ENCODE measurements around the gene DST. TPM values are rescaled to one million over a fixed set of nuclear protein-coding genes. Genes with fewer than 3 reads are reported as not detected.

DST gene
- total RNA-seq = under 1 TPM; 0.76 to 0.79 TPM

- CTCF ChIA-PET = interaction anchor here (1.0 kb wide), 2 partner anchors 19 to 210 kb away, joined by 3 to 4 read pairs; no protein-coding TSS in a partner anchor
- Mint-ChIP-seq H3K4me1 (ENCODE audit: low read depth) (no peaks in the 10 kb centered on the region), H3K27ac (no peak within 1 kb of the TSS), H3K27me3 (ENCODE audit: low read depth) (peaks cover 1% of the 10 kb centered on the region), H3K9me3 (ENCODE audit: insufficient read depth) (no peaks in the 10 kb centered on the region), H3K4me3 (no peak within 1 kb of the TSS), H3K36me3 (ENCODE audit: low read depth) (no peaks in the 10 kb centered on the region)
- POLR2A ChIA-PET = no interaction called here
- no peak for ATAC-seq
- DNase-seq = no peak
Measured at GRCh38 chr6:56642366-56643261, at the start of gene DST. TSS of gene DST (minus strand) at chr6:56642889.

GRCh38 chr6:56691814-56692213, 49.1 kb upstream of the DST start:
- Mint-ChIP-seq H3K9me3 (ENCODE audit: insufficient read depth) (no peaks in the 10 kb centered on the region), H3K4me3 (no peak overlapping the region), H3K27ac (no peak overlapping the region), H3K36me3 (ENCODE audit: low read depth) (no peaks in the 10 kb centered on the region), H3K27me3 (ENCODE audit: low read depth) (peaks cover 11% of the 10 kb centered on the region), H3K4me1 (ENCODE audit: low read depth) (no peaks in the 10 kb centered on the region)
- ATAC-seq (no peak), DNase-seq (no peak)
- ChIA-PET POLR2A (no interaction called here), CTCF (interaction anchor here (1.3 kb wide), 1 partner anchor 17 kb away, joined by 3 read pairs; no protein-coding TSS in a partner anchor)

- H3K36me3 Mint-ChIP-seq (ENCODE audit: low read depth) = no peaks in the 10 kb centered on the region
- no peak overlapping the region for H3K27ac Mint-ChIP-seq
- ATAC-seq = no peak
- no peak for DNase-seq
- ChIA-PET CTCF (interaction anchor here (1.3 kb wide), 1 partner anchor 17 kb away, joined by 3 read pairs; no protein-coding TSS in a partner anchor), POLR2A (no interaction called here)
- no peak overlapping the region for H3K4me3 Mint-ChIP-seq
- no peaks in the 10 kb centered on the region for H3K4me1 Mint-ChIP-seq (ENCODE audit: low read depth)
- H3K27me3 Mint-ChIP-seq (ENCODE audit: low read depth) = peaks cover 11% of the 10 kb centered on the region
- no peaks in the 10 kb centered on the region for H3K9me3 Mint-ChIP-seq (ENCODE audit: insufficient read depth)
Measured at GRCh38 chr6:56691286-56691595, 48.6 kb upstream of the DST start.

- ATAC-seq = no peak
Measured at GRCh38 chr6:56690519-56691285, 48.0 kb upstream of the DST start.

GRCh38 chr6:56689663-56690062, 47.0 kb upstream of the DST start:
- Mint-ChIP-seq H3K9me3 (ENCODE audit: insufficient read depth) (no peaks in the 10 kb centered on the region), H3K4me1 (ENCODE audit: low read depth) (no peaks in the 10 kb centered on the region), H3K27me3 (ENCODE audit: low read depth) (peaks cover 13% of the 10 kb centered on the region), H3K4me3 (no peak overlapping the region), H3K27ac (no peak overlapping the region), H3K36me3 (ENCODE audit: low read depth) (no peaks in the 10 kb centered on the region)
- no peak for DNase-seq
- no peak for ATAC-seq
- ChIA-PET POLR2A (no interaction called here), CTCF (interaction anchor here (1.1 kb wide), 1 partner anchor 10 kb away, joined by 3 read pairs; no protein-coding TSS in a partner anchor)

More at GRCh38 chr6:56690519-56691285, 48.0 kb upstream of the DST start:
- Mint-ChIP-seq H3K36me3 (ENCODE audit: low read depth) (no peaks in the 10 kb centered on the region), H3K4me1 (ENCODE audit: low read depth) (no peaks in the 10 kb centered on the region), H3K27me3 (ENCODE audit: low read depth) (peaks cover 13% of the 10 kb centered on the region), H3K4me3 (no peak overlapping the region), H3K27ac (no peak overlapping the region), H3K9me3 (ENCODE audit: insufficient read depth) (no peaks in the 10 kb centered on the region)
- ChIA-PET CTCF (interaction anchor here (0.9 to 1.1 kb wide), 2 partner anchors 9 to 53 kb away, joined by 3 read pairs; no protein-coding TSS in a partner anchor), POLR2A (no interaction called here)
- no peak for DNase-seq

GRCh38 chr6:56689114-56689513, 46.4 kb upstream of the DST start:
- no peaks in the 10 kb centered on the region for H3K9me3 Mint-ChIP-seq (ENCODE audit: insufficient read depth)
- DNase-seq (no peak), ATAC-seq (no peak)
- no peaks in the 10 kb centered on the region for H3K36me3 Mint-ChIP-seq (ENCODE audit: low read depth)
- H3K4me3 Mint-ChIP-seq = no peak overlapping the region
- H3K4me1 Mint-ChIP-seq (ENCODE audit: low read depth) = no peaks in the 10 kb centered on the region
- peaks cover 13% of the 10 kb centered on the region for H3K27me3 Mint-ChIP-seq (ENCODE audit: low read depth)
- CTCF ChIA-PET = interaction anchor here (1.5 kb wide), 1 partner anchor 8 kb away, joined by 5 read pairs; no protein-coding TSS in a partner anchor
- POLR2A ChIA-PET = no interaction called here
- H3K27ac Mint-ChIP-seq = no peak overlapping the region

GRCh38 chr6:56688521-56688920, 45.8 kb upstream of the DST start:
- Mint-ChIP-seq H3K9me3 (ENCODE audit: insufficient read depth) (no peaks in the 10 kb centered on the region), H3K36me3 (ENCODE audit: low read depth) (no peaks in the 10 kb centered on the region), H3K27me3 (ENCODE audit: low read depth) (peaks cover 13% of the 10 kb centered on the region), H3K4me1 (ENCODE audit: low read depth) (no peaks in the 10 kb centered on the region), H3K4me3 (no peak overlapping the region), H3K27ac (no peak overlapping the region)
- ATAC-seq = no peak
- CTCF ChIA-PET = interaction anchor here (1.5 kb wide), 1 partner anchor 9 kb away, joined by 5 read pairs; no protein-coding TSS in a partner anchor
- DNase-seq = no peak
- POLR2A ChIA-PET = no interaction called here

GRCh38 chr6:56687551-56687950, 44.9 kb upstream of the DST start:
- DNase-seq (no peak), ATAC-seq (no peak)
- Mint-ChIP-seq H3K27me3 (ENCODE audit: low read depth) (peaks cover 7% of the 10 kb centered on the region), H3K36me3 (ENCODE audit: low read depth) (no peaks in the 10 kb centered on the region), H3K4me3 (no peak overlapping the region), H3K4me1 (ENCODE audit: low read depth) (no peaks in the 10 kb centered on the region), H3K9me3 (ENCODE audit: insufficient read depth) (no peaks in the 10 kb centered on the region), H3K27ac (no peak overlapping the region)
- CTCF ChIA-PET = no interaction called here
- POLR2A ChIA-PET = no interaction called here

GRCh38 chr6:56686429-56686828, 43.7 kb upstream of the DST start:
- no peak for ATAC-seq
- H3K4me1 Mint-ChIP-seq (ENCODE audit: low read depth) = no peaks in the 10 kb centered on the region
- H3K36me3 Mint-ChIP-seq (ENCODE audit: low read depth) = no peaks in the 10 kb centered on the region
- no peak overlapping the region for H3K27ac Mint-ChIP-seq
- POLR2A ChIA-PET = no interaction called here
- DNase-seq = no peak
- peaks cover 9% of the 10 kb centered on the region for H3K27me3 Mint-ChIP-seq (ENCODE audit: low read depth)
- H3K4me3 Mint-ChIP-seq = no peak overlapping the region
- CTCF ChIA-PET = interaction anchor here (1.2 kb wide), 1 partner anchor 165 kb away, joined by 3 read pairs; no protein-coding TSS in a partner anchor
- H3K9me3 Mint-ChIP-seq (ENCODE audit: insufficient read depth) = no peaks in the 10 kb centered on the region

- Mint-ChIP-seq H3K36me3 (ENCODE audit: low read depth) (no peaks in the 10 kb centered on the region), H3K9me3 (ENCODE audit: insufficient read depth) (no peaks in the 10 kb centered on the region), H3K27me3 (ENCODE audit: low read depth) (peaks cover 9% of the 10 kb centered on the region), H3K4me1 (ENCODE audit: low read depth) (no peaks in the 10 kb centered on the region), H3K4me3 (no peak overlapping the region), H3K27ac (no peak overlapping the region)
- ATAC-seq = no peak
- no peak for DNase-seq
- ChIA-PET CTCF (interaction anchor here (1.2 kb wide), 1 partner anchor 165 kb away, joined by 3 read pairs; no protein-coding TSS in a partner anchor), POLR2A (no interaction called here)
Measured at GRCh38 chr6:56685994-56686393, 43.3 kb upstream of the DST start.

GRCh38 chr6:56685102-56685733, 42.5 kb upstream of the DST start:
- ATAC-seq (no peak), DNase-seq (no peak)
- Mint-ChIP-seq H3K27me3 (ENCODE audit: low read depth) (peaks cover 7% of the 10 kb centered on the region), H3K4me3 (no peak overlapping the region), H3K4me1 (ENCODE audit: low read depth) (no peaks in the 10 kb centered on the region), H3K36me3 (ENCODE audit: low read depth) (no peaks in the 10 kb centered on the region), H3K27ac (no peak overlapping the region), H3K9me3 (ENCODE audit: insufficient read depth) (no peaks in the 10 kb centered on the region)
- ChIA-PET CTCF (no interaction called here), POLR2A (no interaction called here)

Data from activated CD8-positive, alpha-beta T cell treated with anti-CD3 and anti-CD28 coated beads, Interleukin-2, amount 10 ng/mL, durations not matched to agents 7 days and 5 days (primary cell).